Cardiac muscle cell (in vitro differentiated cells and primary cell): ENCODE results near the gene DDI2. TPM values are rescaled to one million over a fixed set of nuclear protein-coding genes. Genes with fewer than 3 reads are reported as not detected.
A peak's percentile ranks its signal among the peaks of the same experiment; 100 is the strongest.

ENCODE experiments used
- DNase-seq, 2 donors: peaks; one replicate each; pipeline versions ENCODE4 v3.0.0 to v3.0.0-alpha.2; 2010 to 2017; ENCODE audit warnings: low read depth in 1 of 2, low spot score in 1 of 2
- H3K27ac ChIP-seq: fragments of 200-600 bp; sonication (generic); 2 replicates; pipeline ENCODE4 v1.5.1; 2016
- H3K27me3 ChIP-seq: fragments of 200-600 bp; sonication (generic); 2 replicates; pipeline ENCODE4 v1.6.0; 2016; ENCODE audit warnings: control low read depth
- H3K36me3 ChIP-seq: fragments of 200-600 bp; sonication (generic); 2 replicates; pipeline ENCODE4 v1.5.1; 2016; ENCODE audit warnings: control low read depth
- H3K4me1 ChIP-seq: fragments of 200-600 bp; sonication (generic); 2 replicates; pipeline ENCODE4 v1.8.1; 2017; ENCODE audit warnings: low read depth, mild to moderate bottlenecking, mixed run types
- H3K4me3 ChIP-seq: fragments of 200-600 bp; sonication (generic); 2 replicates; pipeline ENCODE4 v1.5.1; 2016; ENCODE audit warnings: mild to moderate bottlenecking
- H3K9me3 ChIP-seq: fragments of 200-600 bp; sonication (generic); 2 replicates; pipeline ENCODE4 v1.5.1; 2017; ENCODE audit warnings: low read depth, mild to moderate bottlenecking, control low read depth
- CTCF ChIP-seq: IDR thresholded peaks from 2 replicates; pipeline ENCODE4 v1.5.1; 2012; ENCODE audit warnings: low read depth, mild to moderate bottlenecking, low read length
- polyA plus RNA-seq: library from polyadenylated mRNA; unstranded; fragments of >200 nt; fragmentation: Nextera tagmentation; extraction: Ambion mirVana; gene quantifications from 2 replicates; pipeline ENCODE4 v1.2.1, GENCODE V29; 2016
- total RNA-seq: library from RNA; depleted of rRNA; stranded (reverse); fragments of >200 nt; gene quantifications from 2 replicates; pipeline ENCODE4 v1.2.3, GENCODE V29; 2016

The DDI2 gene
- total and polyA plus RNA-seq, 2 experiments from 2014 or later: 7.4 to 26.8 TPM

GRCh38 chr1:15671430-15671829 lies 54.2 kb downstream of the DDI2 start:
- Histone ChIP-seq H3K36me3 (no peaks in the 10 kb centered on the region), H3K27me3 (no peaks in the 10 kb centered on the region), H3K27ac (no peak overlapping the region), H3K4me1 (peaks cover 3% of the 10 kb centered on the region), H3K4me3 (no peak overlapping the region), H3K9me3 (no peaks in the 10 kb centered on the region)
- TF ChIP-seq CTCF: no peak
- no peak for DNase-seq

- peak in 1 of 2 donors; percentile 16 for DNase-seq
- H3K4me3 ChIP-seq: no peak overlapping the region
- no peak for TF ChIP-seq CTCF
Measured at GRCh38 chr1:15674386-15675159, 57.3 kb downstream of the DDI2 start.

GRCh38 chr1:15676010-15676409 lies 58.8 kb downstream of the DDI2 start:
- Histone ChIP-seq H3K27ac (no peak overlapping the region), H3K4me3 (no peak overlapping the region), H3K27me3 (no peaks in the 10 kb centered on the region), H3K4me1 (peaks cover 3% of the 10 kb centered on the region), H3K9me3 (no peaks in the 10 kb centered on the region), H3K36me3 (no peaks in the 10 kb centered on the region)
- no peak for TF ChIP-seq CTCF
- no peak for DNase-seq

More at GRCh38 chr1:15674386-15675159, 57.3 kb downstream of the DDI2 start:
- Histone ChIP-seq H3K4me1 (peaks cover 3% of the 10 kb centered on the region), H3K36me3 (no peaks in the 10 kb centered on the region), H3K27me3 (no peaks in the 10 kb centered on the region), H3K9me3 (no peaks in the 10 kb centered on the region), H3K27ac (no peak overlapping the region)

- H3K9me3 ChIP-seq: no peaks in the 10 kb centered on the region
- no peak overlapping the region for H3K27ac ChIP-seq
- no peaks in the 10 kb centered on the region for H3K36me3 ChIP-seq
- H3K27me3 ChIP-seq: no peaks in the 10 kb centered on the region
- TF ChIP-seq CTCF: no peak
- no peak for DNase-seq
- no peak overlapping the region for H3K4me3 ChIP-seq
- H3K4me1 ChIP-seq: peaks cover 3% of the 10 kb centered on the region
Measured at GRCh38 chr1:15676688-15677661, 59.7 kb downstream of the DDI2 start.

GRCh38 chr1:15678578-15678977 lies 61.3 kb downstream of the DDI2 start:
- Histone ChIP-seq H3K27ac (no peak overlapping the region), H3K27me3 (no peaks in the 10 kb centered on the region), H3K4me3 (no peak overlapping the region), H3K36me3 (no peaks in the 10 kb centered on the region), H3K9me3 (no peaks in the 10 kb centered on the region), H3K4me1 (peaks cover 4% of the 10 kb centered on the region)
- peak in 1 of 2 donors; percentile 79 for DNase-seq
- no peak for TF ChIP-seq CTCF
